Liver (tissue), 9 donors: ENCODE measurements around the gene ALDH6A1. TPM values are rescaled to one million over a fixed set of nuclear protein-coding genes. Genes with fewer than 3 reads are reported as not detected.

Experiments
- DNase-seq: peaks from one replicate; pipeline ENCODE4 v3.0.0-alpha.2; 2017; ENCODE audit warnings: low spot score
- H3K27ac ChIP-seq, 2 donors: one replicate each; pipeline ENCODE4 v1.7.0; 2013; ENCODE audit warnings: inconsistent platforms in 2 of 2, low read length in 2 of 2, control low read depth in 1 of 2, low read depth in 1 of 2, mild to moderate bottlenecking in 1 of 2
- H3K27me3 ChIP-seq, 4 donors: one replicate each; pipeline versions ENCODE4 v1.6.1 to v1.7.0; 2013; ENCODE audit warnings: low read length in 3 of 4, inconsistent platforms in 1 of 4, mild to moderate bottlenecking in 1 of 4, moderate library complexity in 1 of 4; ENCODE audit not compliant: control insufficient read depth in 4 of 4, insufficient read depth in 4 of 4
- H3K36me3 ChIP-seq, 4 donors: one replicate each; pipeline versions ENCODE4 v1.6.1 to v1.7.0; 2013; ENCODE audit warnings: low read length in 3 of 4, mild to moderate bottlenecking in 3 of 4, low read depth in 1 of 4, moderate library complexity in 1 of 4; ENCODE audit not compliant: control insufficient read depth in 4 of 4, insufficient read depth in 3 of 4
- H3K4me1 ChIP-seq, 4 donors: one replicate each; pipeline versions ENCODE4 v1.6.1 to v1.7.0; 2013; ENCODE audit warnings: low read length in 3 of 4, mild to moderate bottlenecking in 3 of 4, moderate library complexity in 1 of 4; ENCODE audit not compliant: control insufficient read depth in 4 of 4, insufficient read depth in 4 of 4
- H3K4me3 ChIP-seq, 3 donors: one replicate each; pipeline versions ENCODE4 v1.6.1 to v1.7.0; 2013; ENCODE audit warnings: low read length in 3 of 3, control low read depth in 1 of 3, low read depth in 1 of 3, mild to moderate bottlenecking in 1 of 3
- H3K9ac ChIP-seq, 2 donors: one replicate each; pipeline ENCODE4 v1.7.0; 2013; ENCODE audit warnings: low read length in 2 of 2, mild to moderate bottlenecking in 2 of 2, moderate library complexity in 2 of 2, control low read depth in 1 of 2, low read depth in 1 of 2
- H3K9me3 ChIP-seq, 4 donors: one replicate each; pipeline versions ENCODE4 v1.6.1 to v1.7.0; 2013; ENCODE audit warnings: low read length in 3 of 4; ENCODE audit not compliant: control insufficient read depth in 4 of 4
- HNF4A ChIP-seq, 2 donors: conservative IDR thresholded peaks; 2 replicates each; pipeline ENCODE4 v1.6.1; 2016; ENCODE audit warnings: antibody characterized with exemption in 2 of 2, mild to moderate bottlenecking in 2 of 2
- MAX ChIP-seq: IDR thresholded peaks from 2 replicates; pipeline ENCODE4 v1.6.1; 2016; ENCODE audit warnings: antibody characterized with exemption
- RAD21 ChIP-seq, 2 donors: IDR thresholded peaks; 2 replicates each; pipeline ENCODE4 v1.6.1; 2016; ENCODE audit warnings: antibody characterized with exemption in 2 of 2, mild to moderate bottlenecking in 2 of 2
- REST ChIP-seq: IDR thresholded peaks from 2 replicates; pipeline ENCODE4 v1.6.1; 2016; ENCODE audit warnings: antibody characterized with exemption, mild to moderate bottlenecking
- YY1 ChIP-seq: IDR thresholded peaks from 2 replicates; pipeline ENCODE4 v1.6.1; 2016; ENCODE audit warnings: antibody characterized with exemption, mild to moderate bottlenecking
- ZBTB33 ChIP-seq: IDR thresholded peaks from 2 replicates; pipeline ENCODE4 v1.6.1; 2016; ENCODE audit warnings: antibody characterized with exemption
- WGBS: extraction: QIAGEN DNeasy Blood & Tissue Kit; methylation state at CpG from one replicate; pipeline ENCODE4 v1.1.7; 2013; 5-methylcytosine and 5-hydroxymethylcytosine counted together
- polyA plus RNA-seq, 2 donors: library from polyadenylated mRNA; stranded (reverse) in 1 of 2; unstranded in 1 of 2; fragments of 200-250 nt in 1 of 2; fragments of >200 nt in 1 of 2; fragmentation: Nextera tagmentation in 1 of 2; extraction: Ambion mirVana in 1 of 2; gene quantifications; one replicate each; pipeline versions ENCODE4 v1.2.1 to v1.2.3, GENCODE V29; 2013 to 2015
- total RNA-seq, 2 donors: library from RNA; depleted of rRNA; stranded (reverse); fragments of >200 nt; gene quantifications; one replicate each; pipeline ENCODE4 v1.2.3, GENCODE V29; 2014
- TF ChIP-seq, protein P1 (sequence below): IDR thresholded peaks from 2 replicates; pipeline ENCODE4 v1.6.1; 2016; ENCODE audit warnings: antibody characterized with exemption
- TF ChIP-seq, protein P2 (sequence below): fragments of 150-350 bp; IDR thresholded peaks from 2 replicates; pipeline ENCODE4 v1.5.1; 2017; ENCODE audit warnings: improper control_type of control experiment, low read depth, low read length; ENCODE audit not compliant: missing input control
- donor health status: healthy.
- donor health status: healthy.
- donor health status: healthy.
- donor health status: healthy.
- donor health status: healthy.

ALDH6A1 gene
- total and polyA plus RNA-seq, 4 donors, result 114 to 183 (median 155) TPM

DNA sequence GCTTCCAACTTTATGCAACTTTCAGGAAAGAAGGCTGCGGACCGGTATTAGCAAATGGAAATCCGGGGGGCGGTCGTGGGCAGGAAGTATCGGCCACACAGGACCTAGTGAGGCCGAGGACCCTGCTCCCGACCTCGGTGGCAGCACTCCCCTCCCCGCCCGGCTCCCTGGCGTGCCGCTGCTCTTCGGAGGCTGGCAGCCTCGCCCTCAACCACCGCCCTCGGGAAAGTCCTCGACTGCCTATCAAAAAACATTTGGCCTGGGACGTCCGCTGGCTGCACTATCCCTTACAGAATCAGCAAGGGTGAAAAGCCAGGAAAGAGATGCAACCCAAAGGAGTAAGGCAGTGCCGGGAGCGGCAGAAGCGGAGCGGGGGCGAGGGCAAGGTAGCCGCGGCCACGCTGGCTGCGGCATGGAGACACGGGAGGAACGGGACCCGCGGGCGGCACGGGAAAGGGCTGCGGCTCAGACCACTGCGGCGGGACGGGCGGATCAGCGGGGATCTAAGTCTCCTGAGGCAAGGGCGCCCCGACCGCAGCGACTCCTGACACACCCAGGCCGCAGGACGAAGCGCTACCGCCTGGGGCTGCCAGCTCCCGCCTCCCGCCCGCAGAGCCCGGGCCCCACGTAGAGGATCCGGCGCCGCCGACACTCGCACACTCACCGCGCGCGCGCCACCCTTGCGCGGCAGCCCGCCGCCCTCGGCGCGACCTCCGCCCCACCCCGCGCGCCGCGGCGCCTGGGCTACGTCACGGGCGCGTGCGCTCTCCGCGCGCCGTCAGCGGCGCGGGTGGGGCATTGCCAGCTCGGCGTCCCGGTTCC is 65.5 kb downstream of the ALDH6A1 start, which contains the start of the genes BBOF1 and ENTPD5:
Gene BBOF1, plus strand, starts transcription at position 764 of the 822 bp plus-strand sequence. CDS start 130 bp downstream, outside the sequence.
Gene ENTPD5, minus strand, starts transcription at position 703 of the 822 bp plus-strand sequence. CDS start 31,186 bp downstream, outside the sequence.
- Histone ChIP-seq H3K36me3 (no peaks in the 10 kb centered on the region), H3K27me3 (no peaks in the 10 kb centered on the region), H3K4me1 (peaks cover 15 to 25% (median 23%) of the 10 kb centered on the region in 4 donors), H3K9ac (peak within 1 kb of the TSS; percentile 96), H3K9me3 (no peaks in the 10 kb centered on the region), H3K27ac (peak within 1 kb of the TSS; percentile 85 to 99), H3K4me3 (peak within 1 kb of the TSS; percentile 64 to 92 (median 82))
- under 1% methylated on average over 93 of the region's 93 CpGs for WGBS
- peak; percentile 87 for DNase-seq
- TF ChIP-seq YY1, result peak; percentile 44
- no peak for TF ChIP-seq HNF4A (conservative IDR thresholded peaks at IDR 0.05)
- TF ChIP-seq MAX, result no peak
- no peak for TF ChIP-seq ZBTB33
- TF ChIP-seq, protein P1, sequence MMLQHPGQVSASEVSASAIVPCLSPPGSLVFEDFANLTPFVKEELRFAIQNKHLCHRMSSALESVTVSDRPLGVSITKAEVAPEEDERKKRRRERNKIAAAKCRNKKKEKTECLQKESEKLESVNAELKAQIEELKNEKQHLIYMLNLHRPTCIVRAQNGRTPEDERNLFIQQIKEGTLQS, result no peak
- TF ChIP-seq REST, result peak; percentile 1
- peak in 1 of 2 donors; percentile 17 for TF ChIP-seq RAD21 (IDR thresholded peaks at IDR 0.05)
- TF ChIP-seq, protein P2, sequence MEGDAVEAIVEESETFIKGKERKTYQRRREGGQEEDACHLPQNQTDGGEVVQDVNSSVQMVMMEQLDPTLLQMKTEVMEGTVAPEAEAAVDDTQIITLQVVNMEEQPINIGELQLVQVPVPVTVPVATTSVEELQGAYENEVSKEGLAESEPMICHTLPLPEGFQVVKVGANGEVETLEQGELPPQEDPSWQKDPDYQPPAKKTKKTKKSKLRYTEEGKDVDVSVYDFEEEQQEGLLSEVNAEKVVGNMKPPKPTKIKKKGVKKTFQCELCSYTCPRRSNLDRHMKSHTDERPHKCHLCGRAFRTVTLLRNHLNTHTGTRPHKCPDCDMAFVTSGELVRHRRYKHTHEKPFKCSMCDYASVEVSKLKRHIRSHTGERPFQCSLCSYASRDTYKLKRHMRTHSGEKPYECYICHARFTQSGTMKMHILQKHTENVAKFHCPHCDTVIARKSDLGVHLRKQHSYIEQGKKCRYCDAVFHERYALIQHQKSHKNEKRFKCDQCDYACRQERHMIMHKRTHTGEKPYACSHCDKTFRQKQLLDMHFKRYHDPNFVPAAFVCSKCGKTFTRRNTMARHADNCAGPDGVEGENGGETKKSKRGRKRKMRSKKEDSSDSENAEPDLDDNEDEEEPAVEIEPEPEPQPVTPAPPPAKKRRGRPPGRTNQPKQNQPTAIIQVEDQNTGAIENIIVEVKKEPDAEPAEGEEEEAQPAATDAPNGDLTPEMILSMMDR, result peak; percentile 13

DNA sequence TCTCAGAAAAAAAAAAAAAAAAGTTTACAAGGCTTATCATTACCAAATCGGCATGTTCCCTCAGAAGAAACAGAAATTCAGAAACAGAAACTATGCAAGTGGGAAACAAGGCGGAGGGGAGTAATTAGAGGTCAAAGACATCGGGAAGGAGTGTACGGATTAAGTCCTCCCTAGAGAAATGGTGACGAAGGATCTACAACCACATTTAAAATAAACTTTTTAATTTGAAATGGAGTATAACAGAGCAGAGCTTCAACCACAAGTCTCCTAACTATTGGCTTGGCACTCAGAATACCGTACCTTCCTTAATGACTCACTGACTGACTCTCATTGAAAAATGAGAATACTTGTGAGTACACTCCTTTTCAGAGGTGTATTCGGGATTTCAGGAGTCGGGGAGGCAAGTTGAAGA is 66.1 kb downstream of the ALDH6A1 start:
- Histone ChIP-seq H3K9ac (peak overlapping the region; percentile 96), H3K4me1 (peaks cover 15 to 27% (median 24%) of the 10 kb centered on the region in 4 donors), H3K9me3 (no peaks in the 10 kb centered on the region), H3K36me3 (no peaks in the 10 kb centered on the region), H3K4me3 (peak overlapping the region; percentile 54 to 92 (median 82)), H3K27me3 (no peaks in the 10 kb centered on the region), H3K27ac (peak overlapping the region; percentile 85 to 99)
- WGBS, result 2% methylated on average over 8 of the region's 8 CpGs
- no peak for DNase-seq
- TF ChIP-seq, protein P2, result no peak
- TF ChIP-seq HNF4A (conservative IDR thresholded peaks at IDR 0.05), result no peak
- TF ChIP-seq REST, result peak; percentile 3
